Activated T-cell treated with anti-CD3 and anti-CD28 coated beads, Interleukin-2, amount 50 U/mL, for 72 hours (primary cell): Measurements from ENCODE around the gene RDX. TPM values are rescaled to one million over a fixed set of nuclear protein-coding genes. Genes with fewer than 3 reads are reported as not detected.
A peak's percentile ranks its signal among the peaks of the same experiment; 100 is the strongest.
"Not testable (repeated sequence)": the region's sequence is repeated elsewhere in the genome, so short reads cannot be mapped to it uniquely, and the experiment has no call there.

Experiments used
- ATAC-seq, 2 donors: fragments of 150-1000 bp; cut with Tn5 transposase; replicated peaks in 1 of 2; 2 replicates each; pipeline ENCODE4 v1.10.0; 2021; ENCODE audit warnings: moderate library complexity in 2 of 2, mild to moderate bottlenecking in 1 of 2
- DNase-seq, 2 donors: peaks; one replicate each; pipeline ENCODE4 v3.0.0; 2021 to 2022; ENCODE audit warnings: mixed read lengths in 1 of 2
- H3K27ac Mint-ChIP-seq: one replicate; pipeline ENCODE4 v1.8.0; 2022; ENCODE audit warnings: mild to moderate bottlenecking, moderate library complexity, mixed read lengths
- H3K27me3 Mint-ChIP-seq: one replicate; pipeline ENCODE4 v1.8.0; 2022; ENCODE audit warnings: low read depth, mixed read lengths
- H3K36me3 Mint-ChIP-seq, 2 donors: one replicate each; pipeline ENCODE4 v1.8.0; 2022; ENCODE audit warnings: mixed read lengths in 2 of 2, mild to moderate bottlenecking in 1 of 2; ENCODE audit not compliant: insufficient read depth in 2 of 2
- H3K4me1 Mint-ChIP-seq: one replicate; pipeline ENCODE4 v1.8.0; 2022; ENCODE audit warnings: low read depth, mixed read lengths
- H3K4me3 Mint-ChIP-seq, 2 donors: one replicate each; pipeline ENCODE4 v1.8.0; 2022; ENCODE audit warnings: mild to moderate bottlenecking in 2 of 2, mixed read lengths in 2 of 2, moderate library complexity in 2 of 2
- H3K9me3 Mint-ChIP-seq, 2 donors: one replicate each; pipeline ENCODE4 v1.8.0; 2022; ENCODE audit warnings: mixed read lengths in 2 of 2
- total RNA-seq, 2 donors: library from RNA; stranded (reverse); gene quantifications; one replicate each; pipeline ENCODE4 v1.2.3, GENCODE V29; 2022

RDX gene
- total RNA-seq, 2 donors from 2014 or later: 49.0 to 56.5 TPM

DNA sequence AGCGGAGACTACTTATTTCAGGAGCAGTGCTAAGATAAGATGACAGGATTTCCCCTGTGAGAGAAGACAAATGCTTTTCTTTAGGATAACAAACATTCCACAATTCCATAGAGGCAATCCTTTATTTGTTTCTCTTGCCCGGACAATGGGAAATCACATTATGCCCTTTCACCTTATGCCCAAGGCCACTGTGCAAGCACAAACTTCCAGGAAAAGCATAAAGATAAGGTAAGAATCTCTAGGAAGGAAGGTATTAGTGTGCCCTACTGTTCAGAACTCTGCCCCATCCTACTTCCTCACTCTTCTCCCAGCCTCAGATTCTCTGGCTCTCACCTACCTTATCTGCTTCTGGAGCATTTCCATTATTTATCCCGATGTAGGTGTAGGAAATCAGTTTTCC, 23.1 kb upstream of the RDX start:
- DNase-seq (no peak), ATAC-seq (no peak)
- H3K4me1 Mint-ChIP-seq: no peaks in the 10 kb centered on the region
- H3K27ac Mint-ChIP-seq: no peak overlapping the region
- no peaks in the 10 kb centered on the region for H3K36me3 Mint-ChIP-seq
- no peaks in the 10 kb centered on the region for H3K9me3 Mint-ChIP-seq
- peaks cover 17% of the 10 kb centered on the region for H3K27me3 Mint-ChIP-seq
- no peak overlapping the region for H3K4me3 Mint-ChIP-seq

DNA sequence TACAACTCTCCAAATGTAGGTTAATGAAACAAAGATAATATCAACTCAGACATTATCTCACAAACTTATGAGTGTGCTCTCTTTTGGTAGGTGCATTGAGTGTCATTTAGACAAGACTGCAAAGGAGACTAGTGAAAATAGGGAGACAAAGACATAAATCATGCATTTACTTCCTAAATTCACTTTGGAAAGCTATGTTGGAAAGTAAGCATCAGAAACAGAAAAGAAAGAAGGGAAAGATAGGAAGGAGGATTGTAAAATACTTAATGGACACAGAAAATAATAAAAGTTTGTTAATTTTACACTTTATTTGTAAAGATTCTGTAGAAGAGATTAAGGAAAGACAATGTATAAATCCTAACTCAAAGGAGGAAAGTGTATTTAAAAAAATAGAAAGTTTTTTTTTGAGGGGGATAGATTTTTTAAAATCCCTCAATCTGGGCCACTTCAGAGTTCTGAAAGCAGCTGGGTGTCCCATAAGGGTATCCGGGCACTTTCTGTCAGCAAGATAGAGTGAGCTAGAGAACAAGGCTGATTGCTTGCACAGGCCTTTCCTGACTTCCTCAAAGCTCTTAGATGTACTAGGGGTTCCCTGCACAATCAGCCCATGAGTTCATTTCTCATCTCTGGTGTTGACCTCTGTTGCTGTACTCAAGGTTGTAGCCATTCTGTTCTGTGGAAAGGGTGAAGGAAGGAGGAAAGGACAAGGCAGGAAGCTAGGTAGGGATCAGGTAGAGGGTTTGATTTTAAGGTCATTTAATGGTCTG, 22.4 kb upstream of the RDX start:
- Mint-ChIP-seq H3K36me3 (no peaks in the 10 kb centered on the region), H3K9me3 (no peaks in the 10 kb centered on the region), H3K27ac (no peak overlapping the region)

DNA sequence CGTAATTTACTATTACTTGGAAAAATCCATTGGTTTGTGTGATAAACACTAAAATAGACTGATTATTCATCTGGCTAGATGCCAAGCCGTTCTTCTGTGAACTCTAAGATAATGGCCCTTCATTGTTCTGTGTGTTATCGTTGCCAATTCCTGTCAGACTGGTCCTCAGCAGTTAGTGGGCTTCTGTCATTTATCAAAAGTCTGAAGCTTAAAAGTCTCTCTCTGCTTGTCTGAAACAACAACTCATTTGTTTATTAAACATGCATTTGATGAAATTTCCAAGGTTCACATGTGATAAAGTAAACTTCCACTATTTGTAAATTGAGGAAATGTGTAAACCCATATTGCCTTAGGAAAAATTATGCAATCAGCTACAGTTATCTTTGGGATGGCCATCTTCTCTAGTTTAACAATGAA, 21.1 kb upstream of the RDX start:
- H3K9me3 Mint-ChIP-seq: no peaks in the 10 kb centered on the region
- ATAC-seq (no peak), DNase-seq (no peak)
- H3K27ac Mint-ChIP-seq: no peak overlapping the region
- H3K27me3 Mint-ChIP-seq: peaks cover 14% of the 10 kb centered on the region
- H3K4me3 Mint-ChIP-seq: no peak overlapping the region
- H3K36me3 Mint-ChIP-seq: no peaks in the 10 kb centered on the region
- peaks cover 3% of the 10 kb centered on the region for H3K4me1 Mint-ChIP-seq

More for the DNA sequence above, 22.4 kb upstream of the RDX start:
- no peaks in the 10 kb centered on the region for H3K4me1 Mint-ChIP-seq
- ATAC-seq: no peak
- H3K27me3 Mint-ChIP-seq: peaks cover 17% of the 10 kb centered on the region
- H3K4me3 Mint-ChIP-seq: no peak overlapping the region
- DNase-seq: no peak

- Mint-ChIP-seq H3K9me3 (peaks cover 0 to 1% of the 10 kb centered on the region in 2 donors), H3K4me1 (peaks cover 14% of the 10 kb centered on the region), H3K27me3 (peaks cover 4% of the 10 kb centered on the region), H3K36me3 (peaks cover 0 to 1% of the 10 kb centered on the region in 2 donors), H3K27ac (no peak overlapping the region), H3K4me3 (no peak overlapping the region)
- DNase-seq (no peak), ATAC-seq (no peak)
Observed at GRCh38 chr11:110314366-110315095, 18.1 kb upstream of the RDX start.

GRCh38 chr11:110312670-110313069, 16.3 kb upstream of the RDX start:
- no peak overlapping the region for H3K4me3 Mint-ChIP-seq
- peaks cover 0 to 1% of the 10 kb centered on the region in 2 donors for H3K9me3 Mint-ChIP-seq
- H3K36me3 Mint-ChIP-seq: peaks cover 0 to 1% of the 10 kb centered on the region in 2 donors
- ATAC-seq (no peak), DNase-seq (no peak)
- H3K4me1 Mint-ChIP-seq: peaks cover 14% of the 10 kb centered on the region
- no peaks in the 10 kb centered on the region for H3K27me3 Mint-ChIP-seq
- no peak overlapping the region for H3K27ac Mint-ChIP-seq

- Mint-ChIP-seq H3K9me3 (peaks cover 0 to 1% of the 10 kb centered on the region in 2 donors), H3K27ac (peak overlapping the region; percentile 80), H3K27me3 (no peaks in the 10 kb centered on the region), H3K4me1 (peaks cover 14% of the 10 kb centered on the region), H3K36me3 (peaks cover 0 to 1% of the 10 kb centered on the region in 2 donors), H3K4me3 (peak overlapping the region; percentile 34 to 44)
- DNase-seq: peak in 1 of 2 donors; percentile 15
- ATAC-seq: peak; percentile 86 to 94
Observed at GRCh38 chr11:110311783-110312579, 15.6 kb upstream of the RDX start.

DNA sequence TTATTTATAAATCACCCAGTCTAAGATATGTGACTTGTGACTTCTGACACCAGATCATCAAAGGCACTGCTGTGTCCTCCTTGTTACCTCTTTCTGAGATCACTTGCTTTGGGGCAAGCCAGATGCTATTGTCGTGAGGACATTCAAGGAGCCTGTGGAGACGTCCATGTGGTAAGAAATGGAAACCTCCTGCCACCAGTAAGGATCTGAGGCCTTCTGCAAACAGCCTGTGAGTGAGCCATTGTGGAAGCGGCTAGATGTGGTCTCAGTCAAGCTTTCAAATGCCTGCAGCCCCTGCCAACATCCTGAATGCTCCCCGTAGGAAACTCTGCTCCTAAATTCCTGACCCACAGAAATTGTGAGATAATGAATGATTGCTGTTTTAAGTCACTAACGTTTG, 11.7 kb upstream of the RDX start:
- no peaks in the 10 kb centered on the region for H3K27me3 Mint-ChIP-seq
- H3K4me3 Mint-ChIP-seq: no peak overlapping the region
- no peak overlapping the region for H3K27ac Mint-ChIP-seq
- peaks cover 0 to 1% of the 10 kb centered on the region in 2 donors for H3K36me3 Mint-ChIP-seq
- peaks cover 14% of the 10 kb centered on the region for H3K4me1 Mint-ChIP-seq
- H3K9me3 Mint-ChIP-seq: peaks cover 0 to 1% of the 10 kb centered on the region in 2 donors
- no peak for DNase-seq
- ATAC-seq: no peak

DNA sequence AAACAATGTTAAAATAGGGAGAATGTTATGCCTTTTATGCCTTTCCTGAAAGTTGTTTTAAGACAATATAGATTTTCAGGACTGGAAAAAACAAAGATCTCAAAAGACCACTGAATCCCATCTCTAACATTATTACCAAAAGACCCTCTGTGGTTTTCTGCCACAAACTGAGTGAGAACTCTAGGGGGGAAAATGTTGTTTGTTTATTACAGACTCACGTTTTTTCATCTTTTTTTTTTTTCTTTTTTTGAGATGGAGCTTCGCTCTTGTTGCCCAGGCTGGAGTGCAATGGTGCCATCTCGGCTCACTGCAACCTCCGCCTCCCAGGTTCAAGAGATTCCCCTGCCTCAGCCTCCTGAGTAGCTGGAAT, 9.6 kb upstream of the RDX start:
- not testable (repeated sequence) for H3K36me3 Mint-ChIP-seq, H3K4me1 Mint-ChIP-seq, H3K27ac Mint-ChIP-seq, H3K27me3 Mint-ChIP-seq, DNase-seq, ATAC-seq, H3K4me3 Mint-ChIP-seq, H3K9me3 Mint-ChIP-seq

DNA sequence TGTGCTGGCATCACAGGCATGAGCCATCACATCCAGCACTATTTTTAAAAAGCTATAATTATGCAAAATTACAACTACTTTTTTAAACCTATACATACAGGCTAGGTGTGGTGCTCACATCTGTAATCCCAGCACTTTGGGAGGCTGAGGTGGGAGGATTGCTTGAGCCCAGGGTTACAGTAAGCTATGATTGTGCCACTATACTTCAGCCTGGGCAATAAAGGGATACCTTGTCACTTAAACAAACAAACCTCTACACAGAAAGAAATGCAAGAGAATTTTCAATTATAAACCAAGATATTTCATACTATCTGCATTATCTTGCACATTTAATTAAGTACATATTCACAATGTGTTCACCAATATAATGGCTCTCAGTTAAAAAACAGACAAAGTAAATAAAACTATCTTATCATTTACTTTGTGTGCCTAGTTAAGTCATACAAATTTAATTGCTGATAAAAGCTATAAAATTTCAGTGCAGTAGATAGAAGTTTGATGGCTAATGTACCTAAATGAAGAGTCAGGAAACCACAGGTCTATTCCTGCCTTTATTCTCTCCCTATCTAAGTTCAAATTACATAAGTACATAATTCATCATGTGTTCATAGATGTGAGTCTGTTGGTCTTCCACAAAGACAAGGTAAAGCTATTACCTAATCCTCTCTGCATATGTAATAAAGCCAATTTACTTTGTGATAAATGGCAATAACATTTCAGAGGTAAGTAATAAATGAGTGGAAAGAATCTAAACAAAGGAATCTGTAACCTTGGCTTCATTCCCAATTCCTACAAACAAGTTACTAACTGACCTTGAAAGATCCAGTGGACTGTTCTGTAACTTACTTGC, 9.0 kb upstream of the RDX start:
- no peak for ATAC-seq
- Mint-ChIP-seq H3K27me3 (peaks cover under 1% of the 10 kb centered on the region), H3K27ac (no peak overlapping the region), H3K4me1 (no peaks in the 10 kb centered on the region), H3K9me3 (no peaks in the 10 kb centered on the region), H3K4me3 (no peak overlapping the region), H3K36me3 (no peaks in the 10 kb centered on the region)
- no peak for DNase-seq

GRCh38 chr11:110303414-110303826, 7.0 kb upstream of the RDX start:
- Mint-ChIP-seq H3K4me3 (no peak overlapping the region), H3K4me1 (peaks cover 14% of the 10 kb centered on the region), H3K27ac (no peak overlapping the region), H3K36me3 (no peaks in the 10 kb centered on the region), H3K27me3 (peaks cover 9% of the 10 kb centered on the region), H3K9me3 (peaks cover 2% of the 10 kb centered on the region in 2 donors)
- DNase-seq: no peak
- ATAC-seq: no peak

- H3K27me3 Mint-ChIP-seq: peaks cover 9% of the 10 kb centered on the region
- H3K9me3 Mint-ChIP-seq: peaks cover 2% of the 10 kb centered on the region in 2 donors
- no peak for ATAC-seq
- peaks cover 30% of the 10 kb centered on the region for H3K4me1 Mint-ChIP-seq
- H3K27ac Mint-ChIP-seq: no peak overlapping the region
- DNase-seq: no peak
- no peaks in the 10 kb centered on the region for H3K36me3 Mint-ChIP-seq
- H3K4me3 Mint-ChIP-seq: no peak overlapping the region
Observed at GRCh38 chr11:110301577-110301976, 5.2 kb upstream of the RDX start.

DNA sequence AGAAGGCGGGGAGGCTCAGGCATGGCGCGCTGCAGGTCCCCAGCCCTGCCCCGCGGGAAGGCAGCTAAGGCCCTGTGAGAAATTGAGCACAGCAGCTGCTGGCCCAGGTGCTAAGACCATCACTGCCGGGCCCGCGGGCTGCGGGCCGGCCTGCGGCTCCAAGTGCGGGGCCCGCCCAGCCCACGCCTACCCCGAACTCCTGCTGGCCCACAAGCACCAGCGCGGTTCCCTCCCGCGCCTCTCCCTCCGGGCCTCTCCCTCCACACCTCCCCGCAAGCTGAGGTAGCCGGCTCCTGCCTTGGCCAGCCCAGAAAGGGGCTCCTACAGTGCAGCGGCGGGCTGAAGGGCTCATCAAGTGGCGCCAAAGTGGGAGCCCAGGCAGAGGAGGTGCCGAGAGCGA, 4.6 kb upstream of the RDX start:
- H3K4me1 Mint-ChIP-seq: peaks cover 30% of the 10 kb centered on the region
- H3K4me3 Mint-ChIP-seq: no peak overlapping the region
- DNase-seq: no peak
- peaks cover 9% of the 10 kb centered on the region for H3K27me3 Mint-ChIP-seq
- no peaks in the 10 kb centered on the region for H3K36me3 Mint-ChIP-seq
- H3K9me3 Mint-ChIP-seq: peaks cover 2% of the 10 kb centered on the region in 2 donors
- no peak for ATAC-seq
- no peak overlapping the region for H3K27ac Mint-ChIP-seq
